Gastrocnemius medialis (tissue), 4 donors: ENCODE measurements around the gene OPA1. TPM values are rescaled to one million over a fixed set of nuclear protein-coding genes. Genes with fewer than 3 reads are reported as not detected.

Experiments used
- ATAC-seq, 2 donors: fragments of 150-250 bp; one replicate each; pipeline ENCODE4 v1.9.1; 2016
- DNase-seq, 2 donors: peaks; one replicate each; pipeline ENCODE4 v3.0.0-alpha.2; 2019
- H3K27ac ChIP-seq, 4 donors: fragments of 200-600 bp; sonication (generic); 1 replicate in 1 of 4; 2 replicates in 3 of 4; pipeline ENCODE4 v1.5.1; 2016 to 2018; ENCODE audit warnings: mild to moderate bottlenecking in 2 of 4, moderate library complexity in 1 of 4
- H3K27me3 ChIP-seq, 3 donors: fragments of 200-600 bp; sonication (generic) in 2 of 3; 1 replicate in 1 of 3; 2 replicates in 2 of 3; pipeline versions ENCODE4 v1.5.1 to v1.6.0; 2016 to 2019; ENCODE audit warnings: mild to moderate bottlenecking in 1 of 3, moderate library complexity in 1 of 3
- H3K36me3 ChIP-seq, 2 donors: fragments of 200-600 bp; sonication (generic) in 1 of 2; one replicate each; pipeline ENCODE4 v1.5.1; 2017 to 2018
- H3K4me1 ChIP-seq, 2 donors: fragments of 200-600 bp; sonication (generic) in 1 of 2; one replicate each; pipeline ENCODE4 v1.5.1; 2016 to 2017; ENCODE audit warnings: mild to moderate bottlenecking in 2 of 2
- H3K4me3 ChIP-seq, 4 donors: fragments of 200-600 bp; sonication (generic) in 3 of 4; 1 replicate in 1 of 4; 2 replicates in 3 of 4; pipeline ENCODE4 v1.5.1; 2016 to 2019; ENCODE audit warnings: mild to moderate bottlenecking in 2 of 4
- H3K9me3 ChIP-seq, 3 donors: fragments of 200-600 bp; sonication (generic) in 2 of 3; 1 replicate in 1 of 3; 2 replicates in 2 of 3; pipeline ENCODE4 v1.5.1; 2016 to 2019
- CTCF ChIP-seq, 5 experiments: fragments of 450-650 bp in 3 of 5; fragments of 200-600 bp in 2 of 5; sonication (generic) in 2 of 5; IDR thresholded peaks in 4 of 5; conservative IDR thresholded peaks in 1 of 5; 1 replicate in 4 of 5; 2 replicates in 1 of 5; pipeline ENCODE4 v1.5.1; 2016 to 2019; ENCODE audit warnings: antibody characterized with exemption in 5 of 5, mild to moderate bottlenecking in 3 of 5, moderate library complexity in 3 of 5
- POLR2A ChIP-seq, 2 donors: fragments of 450-650 bp; IDR thresholded peaks; one replicate each; pipeline ENCODE4 v1.6.1; 2017; ENCODE audit warnings: antibody characterized with exemption in 2 of 2, mild to moderate bottlenecking in 2 of 2, moderate library complexity in 2 of 2
- in situ Hi-C, 4 donors: fragments of 200-750 bp; cut with MboI; loops; one replicate each; pipeline versions ENCODE4 v1.15.0 to v1.8.0; 2017; ENCODE audit warnings: low sequenced_read_pairs in 4 of 4
- intact Hi-C: fragments of 100-400 bp; cut with DNase I; formaldehyde crosslinking; loops from one replicate; pipeline ENCODE4 v1.15.1; 2023; ENCODE audit warnings: low total_unique reads
- total RNA-seq, 4 donors: library from RNA; depleted of rRNA; stranded (reverse); fragments of >200 nt; gene quantifications; one replicate each; pipeline versions ENCODE4 v1.1.0 to v1.2.3, GENCODE V29; 2016

The OPA1 gene
- total RNA-seq, 4 donors from 2014 or later = 59.8 to 78.2 (median 72.2) TPM

GRCh38 chr3:193585530-193585929, 7.5 kb upstream of the OPA1 start:
- intact Hi-C loops (no loop called here), in situ Hi-C loops (loop anchor here in 1 of 4 donors (25.0 kb wide), 1 partner anchor 673 kb away; the partner anchor contains the start of gene MB21D2)
- DNase-seq (no peak), ATAC-seq (no peak)
- Histone ChIP-seq H3K4me3 (no peak overlapping the region), H3K36me3 (no peaks in the 10 kb centered on the region), H3K4me1 (no peaks in the 10 kb centered on the region), H3K9me3 (no peaks in the 10 kb centered on the region), H3K27me3 (no peaks in the 10 kb centered on the region), H3K27ac (no peak overlapping the region)
- TF ChIP-seq CTCF (IDR thresholded peaks at IDR 0.05 in 4 of 5, conservative IDR thresholded peaks at IDR 0.05 in 1 of 5) (no peak), POLR2A (IDR thresholded peaks at IDR 0.05) (no peak)

GRCh38 chr3:193586526-193586925, 6.5 kb upstream of the OPA1 start:
- H3K9me3 ChIP-seq = no peaks in the 10 kb centered on the region
- H3K4me1 ChIP-seq = no peaks in the 10 kb centered on the region
- no peaks in the 10 kb centered on the region for H3K36me3 ChIP-seq
- H3K27me3 ChIP-seq = no peaks in the 10 kb centered on the region
- ATAC-seq = no peak
- intact Hi-C loops (no loop called here), in situ Hi-C loops (loop anchor here in 1 of 4 donors (25.0 kb wide), 1 partner anchor 674 kb away; the partner anchor contains the start of gene MB21D2)
- TF ChIP-seq POLR2A (IDR thresholded peaks at IDR 0.05) (no peak), CTCF (IDR thresholded peaks at IDR 0.05 in 4 of 5, conservative IDR thresholded peaks at IDR 0.05 in 1 of 5) (no peak)
- H3K4me3 ChIP-seq = no peak overlapping the region
- no peak for DNase-seq
- H3K27ac ChIP-seq = no peak overlapping the region

DNA sequence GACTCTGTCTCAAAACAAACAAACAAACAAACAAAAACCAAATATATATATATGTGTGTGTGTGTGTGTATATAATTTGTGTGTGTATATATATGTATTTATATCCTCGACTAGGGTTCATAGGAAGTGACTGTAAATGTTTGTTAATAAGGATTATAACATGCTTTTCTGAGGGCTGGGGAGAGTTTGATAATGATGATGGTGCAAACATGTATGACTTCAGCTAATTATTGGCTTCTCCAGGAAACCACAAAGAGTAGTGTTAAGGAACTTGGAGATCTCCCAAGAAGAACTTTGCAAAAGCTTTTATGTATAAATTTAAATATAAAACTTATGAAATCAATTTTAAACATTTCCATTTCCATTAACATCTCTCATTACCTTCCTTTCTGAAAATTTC, 3.9 kb upstream of the OPA1 start:
- ATAC-seq = no peak
- in situ Hi-C loops = loop anchor here in 1 of 4 donors (25.0 kb wide), 1 partner anchor 677 kb away; the partner anchor contains the start of gene MB21D2

GRCh38 chr3:193589616-193590015, 3.4 kb upstream of the OPA1 start:
- no peak for DNase-seq
- H3K4me3 ChIP-seq = no peak overlapping the region
- no peak for ATAC-seq

More for the DNA sequence above, 3.9 kb upstream of the OPA1 start:
- Histone ChIP-seq H3K4me1 (peaks cover 9 to 11% of the 10 kb centered on the region in 2 donors), H3K27ac (no peak overlapping the region), H3K36me3 (no peaks in the 10 kb centered on the region), H3K9me3 (no peaks in the 10 kb centered on the region), H3K4me3 (no peak overlapping the region), H3K27me3 (no peaks in the 10 kb centered on the region)
- TF ChIP-seq CTCF (IDR thresholded peaks at IDR 0.05 in 4 of 5, conservative IDR thresholded peaks at IDR 0.05 in 1 of 5) (no peak), POLR2A (IDR thresholded peaks at IDR 0.05) (no peak)
- intact Hi-C loops = no loop called here
- no peak for DNase-seq

More at GRCh38 chr3:193589616-193590015, 3.4 kb upstream of the OPA1 start:
- no peak for TF ChIP-seq CTCF (IDR thresholded peaks at IDR 0.05 in 4 of 5, conservative IDR thresholded peaks at IDR 0.05 in 1 of 5)
- no peak for TF ChIP-seq POLR2A (IDR thresholded peaks at IDR 0.05)
- intact Hi-C loops = loop anchor here (5.0 kb wide), 2 partner anchors 393 to 672 kb away; partner anchors contain the start of gene MB21D2
- Histone ChIP-seq H3K9me3 (no peaks in the 10 kb centered on the region), H3K27ac (no peak overlapping the region), H3K27me3 (no peaks in the 10 kb centered on the region), H3K4me1 (peaks cover 14 to 16% of the 10 kb centered on the region in 2 donors), H3K36me3 (no peaks in the 10 kb centered on the region)
- in situ Hi-C loops = loop anchor here in 1 of 4 donors (25.0 kb wide), 1 partner anchor 677 kb away; the partner anchor contains the start of gene MB21D2
